GM10266 (cell line): ENCODE data around the gene SNRK.
A peak's percentile ranks its signal among the peaks of the same experiment; 100 is the strongest.

Experiments
- DNase-seq: peaks from one replicate; pipeline ENCODE4 v3.0.0; 2012; ENCODE audit errors: extremely low spot score
- TF ChIP-seq, protein P1 (sequence below): IDR thresholded peaks from 2 replicates; pipeline ENCODE4 v1.5.1; 2012; ENCODE audit warnings: mild to moderate bottlenecking, low read depth; ENCODE audit not compliant: control insufficient read depth, insufficient read depth; ENCODE audit errors: missing control alignments

SNRK gene

DNA sequence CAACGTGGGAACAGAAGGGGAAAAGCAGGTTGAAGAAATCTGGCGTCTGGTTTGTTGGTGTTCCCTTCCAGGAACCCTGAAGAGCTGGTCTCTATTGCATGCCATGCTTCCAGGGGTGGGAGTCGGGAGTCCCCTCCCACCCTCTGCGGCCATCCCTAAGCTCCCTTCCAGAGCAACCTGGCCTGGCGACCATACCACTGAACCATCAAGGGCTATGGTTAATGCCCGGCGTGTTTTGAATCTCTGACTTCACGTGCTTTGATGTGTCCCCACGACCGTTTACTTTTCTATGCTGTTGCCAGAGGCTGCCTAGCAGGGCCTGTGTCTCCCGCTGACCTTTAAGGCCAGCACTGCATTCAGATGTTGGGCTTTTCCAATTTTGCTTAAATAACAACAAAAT is 696 bp upstream of the SNRK start:
- TF ChIP-seq, protein P1, sequence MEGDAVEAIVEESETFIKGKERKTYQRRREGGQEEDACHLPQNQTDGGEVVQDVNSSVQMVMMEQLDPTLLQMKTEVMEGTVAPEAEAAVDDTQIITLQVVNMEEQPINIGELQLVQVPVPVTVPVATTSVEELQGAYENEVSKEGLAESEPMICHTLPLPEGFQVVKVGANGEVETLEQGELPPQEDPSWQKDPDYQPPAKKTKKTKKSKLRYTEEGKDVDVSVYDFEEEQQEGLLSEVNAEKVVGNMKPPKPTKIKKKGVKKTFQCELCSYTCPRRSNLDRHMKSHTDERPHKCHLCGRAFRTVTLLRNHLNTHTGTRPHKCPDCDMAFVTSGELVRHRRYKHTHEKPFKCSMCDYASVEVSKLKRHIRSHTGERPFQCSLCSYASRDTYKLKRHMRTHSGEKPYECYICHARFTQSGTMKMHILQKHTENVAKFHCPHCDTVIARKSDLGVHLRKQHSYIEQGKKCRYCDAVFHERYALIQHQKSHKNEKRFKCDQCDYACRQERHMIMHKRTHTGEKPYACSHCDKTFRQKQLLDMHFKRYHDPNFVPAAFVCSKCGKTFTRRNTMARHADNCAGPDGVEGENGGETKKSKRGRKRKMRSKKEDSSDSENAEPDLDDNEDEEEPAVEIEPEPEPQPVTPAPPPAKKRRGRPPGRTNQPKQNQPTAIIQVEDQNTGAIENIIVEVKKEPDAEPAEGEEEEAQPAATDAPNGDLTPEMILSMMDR: no peak
- no peak for DNase-seq

DNA sequence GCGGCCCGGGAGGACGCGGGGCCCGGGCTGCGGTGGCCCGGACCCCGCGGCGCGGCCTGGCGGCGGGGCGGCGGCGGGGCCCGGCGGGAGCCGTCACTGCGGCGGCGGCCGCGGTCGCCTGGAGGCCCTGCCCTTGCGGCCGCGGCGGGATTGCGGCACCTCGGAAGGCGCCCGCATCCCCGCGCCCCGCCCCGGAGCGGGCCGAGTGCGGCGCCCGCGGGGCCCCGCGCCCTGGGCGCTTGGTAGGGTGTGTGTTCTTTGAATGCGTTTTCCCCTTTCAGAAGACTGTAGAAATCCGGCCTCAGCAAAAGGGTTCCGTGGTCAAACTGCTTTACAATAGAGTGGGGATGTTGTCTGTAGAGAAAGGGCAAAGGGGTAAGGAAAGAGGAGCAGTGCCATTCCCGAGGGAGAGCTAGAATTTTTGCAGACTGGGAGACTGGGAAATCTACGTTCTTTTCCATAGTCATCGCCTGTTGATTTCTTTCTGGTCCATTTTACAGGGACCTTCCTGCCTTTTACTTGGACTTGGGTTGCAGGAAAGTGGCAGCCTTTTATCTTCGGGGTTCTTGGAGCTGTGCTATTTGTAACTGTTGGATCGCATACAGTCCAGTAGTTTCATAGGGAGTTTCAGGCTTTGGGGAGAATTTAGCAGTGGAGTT is 630 bp downstream of the SNRK start:
- TF ChIP-seq, protein P1: no peak
- peak; percentile 44 for DNase-seq

DNA sequence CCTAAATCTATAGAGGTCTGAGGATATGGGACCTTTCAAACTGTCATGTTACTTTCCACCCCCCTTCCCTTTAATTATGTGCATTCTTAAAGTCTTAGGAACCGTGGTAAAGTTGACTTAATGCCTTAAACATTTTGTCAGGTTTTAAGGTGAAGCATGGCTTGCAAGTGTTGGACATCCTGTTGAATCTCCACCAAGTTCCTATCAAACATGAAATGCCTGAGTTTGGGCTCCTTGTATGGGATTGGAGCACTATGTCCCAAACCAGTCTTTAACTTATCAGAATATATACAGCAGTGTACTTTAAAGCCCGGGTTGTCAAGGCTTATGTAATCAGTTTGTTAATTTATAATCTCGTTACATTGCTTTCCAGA is 1.1 kb downstream of the SNRK start:
- DNase-seq: no peak
- TF ChIP-seq, protein P1: no peak

DNA sequence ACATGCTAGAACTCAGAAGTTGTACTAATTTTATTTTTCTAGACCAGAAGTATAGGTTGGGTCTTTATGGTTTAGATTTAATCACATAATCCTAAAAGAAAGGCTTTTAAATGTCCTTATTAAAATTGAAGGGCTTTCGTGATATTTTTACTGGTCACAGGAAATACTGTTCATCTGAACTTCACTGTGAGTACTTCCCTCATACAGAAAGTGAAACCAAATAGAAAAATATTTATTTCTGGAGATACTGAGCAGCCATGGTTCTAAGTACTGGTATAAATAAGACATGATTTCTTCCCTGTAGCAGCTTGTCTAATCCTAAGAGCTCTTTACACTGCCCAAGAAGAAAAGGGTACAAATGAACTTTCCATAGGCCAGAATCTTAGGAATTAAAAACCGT is 2.0 kb downstream of the SNRK start:
- TF ChIP-seq, protein P1: no peak
- DNase-seq: peak; percentile 71

DNA sequence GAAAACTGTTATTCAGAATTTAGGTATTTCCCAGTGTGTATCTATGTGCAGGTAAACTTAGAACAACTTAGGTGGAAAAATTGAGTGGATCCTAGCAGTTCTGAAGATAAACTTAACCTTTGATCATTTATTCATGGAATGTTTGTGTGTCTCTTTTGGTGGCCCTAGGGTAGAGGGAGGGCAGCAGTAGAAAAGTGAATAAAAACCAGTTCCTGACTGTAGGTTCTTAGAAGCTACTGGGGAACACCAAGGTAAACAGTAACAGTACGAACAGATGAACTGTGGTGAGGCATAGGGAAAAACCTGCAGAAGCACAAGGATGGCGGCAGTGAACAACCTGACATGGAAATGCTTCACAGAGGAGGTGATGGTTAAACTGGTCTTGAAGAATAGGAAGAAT is 2.5 kb downstream of the SNRK start:
- TF ChIP-seq, protein P1: no peak
- DNase-seq: no peak

DNA sequence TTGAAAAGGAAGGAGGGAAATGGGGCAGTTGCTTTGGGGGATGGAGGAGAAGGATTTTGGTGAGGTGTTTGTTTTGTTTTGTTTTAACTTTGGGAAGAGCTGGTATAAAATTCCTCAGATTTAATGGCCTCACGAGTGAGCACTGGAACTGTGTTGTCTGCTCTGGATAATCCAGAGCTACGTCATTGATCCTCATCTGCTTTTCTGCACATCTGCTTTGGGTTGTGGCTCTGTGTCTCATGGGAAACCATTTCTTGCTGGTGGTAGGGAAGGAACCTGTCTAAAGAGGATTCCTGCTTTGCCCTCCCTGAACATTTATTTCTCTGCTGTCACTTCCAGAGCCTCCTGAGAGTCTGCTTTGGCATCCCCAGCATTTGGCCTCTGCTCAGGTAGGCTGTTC is 3.1 kb downstream of the SNRK start:
- DNase-seq: no peak
- TF ChIP-seq, protein P1: no peak

DNA sequence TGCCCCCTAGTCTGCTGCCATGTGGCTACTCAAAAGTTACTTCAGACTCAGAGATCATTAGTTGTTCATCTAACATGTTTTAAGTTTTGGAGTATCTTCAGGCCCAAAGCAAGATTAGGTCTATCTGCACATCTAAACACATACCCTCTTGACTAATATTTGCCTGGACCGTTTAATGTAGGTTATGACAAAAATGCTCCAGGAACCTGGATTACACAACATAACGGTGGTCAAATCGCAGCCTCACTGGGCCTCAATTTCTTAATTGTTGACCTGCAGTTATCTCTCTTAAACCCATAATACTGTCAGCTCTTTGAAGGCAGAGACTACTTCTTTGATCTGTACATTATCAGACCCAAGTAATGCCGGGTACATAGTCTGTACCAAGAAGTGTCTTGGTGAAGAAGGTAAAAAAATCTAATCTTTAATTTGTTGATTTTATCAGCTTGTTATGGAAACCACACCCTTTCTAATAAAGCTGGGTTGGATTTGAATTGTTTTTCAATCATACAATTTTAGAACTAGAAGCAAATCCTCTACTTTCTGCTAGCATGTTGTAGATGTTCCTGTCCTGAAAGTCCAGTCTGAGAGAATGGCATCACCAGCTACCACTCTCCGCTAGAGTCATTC is 3.6 kb downstream of the SNRK start:
- DNase-seq: no peak
- TF ChIP-seq, protein P1: no peak
